ENCODE measurements around the gene CCDC24. TPM values are rescaled to one million over a fixed set of nuclear protein-coding genes. Genes with fewer than 3 reads are reported as not detected.

The CCDC24 gene
- total and polyA plus RNA-seq, 9 of the 15 experiments (the other 6 are each of a cell fraction or from before 2014, with no cell fraction given), result 0.31 to 4.5 (median 1.5) TPM

DNA sequence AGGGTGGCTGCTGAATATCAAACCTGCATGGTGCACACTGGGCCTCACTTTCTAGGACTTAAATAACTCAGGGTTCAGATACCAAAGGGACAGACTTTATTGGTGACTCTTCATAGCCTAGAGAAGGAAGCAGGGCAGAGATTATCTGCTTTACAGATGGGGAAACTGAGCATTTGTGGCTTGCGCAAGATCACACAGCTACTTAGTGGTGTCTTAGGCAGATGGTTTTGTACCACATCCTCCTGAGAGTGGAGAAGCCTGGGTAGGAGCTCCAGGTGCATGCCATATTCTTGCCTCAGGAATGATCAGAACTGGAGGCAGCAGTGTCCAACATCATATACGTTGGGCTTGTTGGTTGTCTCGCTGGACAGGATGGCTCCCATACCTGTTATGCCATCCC is 28.4 kb upstream of the CCDC24 start:
- no peak for DNase-seq (ENCODE audit: extremely low read depth in 1 of 4, low spot score in 3 of 4)
- ChIA-PET POLR2A (interaction anchor here (0.9 to 1.4 kb wide), 2 partner anchors 14 to 77 kb away, joined by 3 to 4 read pairs; no protein-coding TSS in a partner anchor), CTCF (ENCODE audit: low intra/inter-chr PET ratio) (no interaction called here)
- no peak overlapping the region for H3K9ac ChIP-seq (ENCODE audit: insufficient read depth in 1 of 2, low read depth in 2 of 2, low read length in 2 of 2)
- in situ Hi-C loops (cut with MboI) (no loop called here), intact Hi-C loops (cut with micrococcal nuclease) (no loop called here)
- ATAC-seq, result no peak
- no peak for FAIRE-seq
- no peaks in the 10 kb centered on the region for H3K9me3 ChIP-seq (replicated peaks; ENCODE audit: control insufficient read depth, insufficient read depth, low read depth, low read length)
- H3K36me3 ChIP-seq (ENCODE audit: control insufficient read depth, insufficient read depth, low read length), result peaks cover 59% of the 10 kb centered on the region
- no peaks in the 10 kb centered on the region for H3K27me3 ChIP-seq (ENCODE audit: control insufficient read depth in 2 of 2, insufficient read depth in 2 of 2, low read length in 2 of 2)
- H2AFZ ChIP-seq (ENCODE audit: low read depth, low read length), result no peak overlapping the region
- no peaks in the 10 kb centered on the region for H3K79me2 ChIP-seq (ENCODE audit: control insufficient read depth, insufficient read depth, low read length)
- 76% methylated on average over 3 of the region's 3 CpGs for WGBS (ENCODE audit: insufficient coverage, low coverage, missing lambda C conversion rate)
- H3K4me1 ChIP-seq (replicated peaks in 1 of 2; ENCODE audit: control insufficient read depth in 2 of 2, insufficient read depth in 2 of 2, low read length in 2 of 2), result peaks cover 9 to 11% of the 10 kb centered on the region in 2 experiments; a peak in 4 of 5 replicates
- H3K4me2 ChIP-seq (ENCODE audit: insufficient read depth, low read length), result no peak overlapping the region
- H3K4me3 ChIP-seq, result no peak overlapping the region
- H3K9me1 ChIP-seq (ENCODE audit: control insufficient read depth, insufficient read depth, low read length), result no peaks in the 10 kb centered on the region
- H4K20me1 ChIP-seq (replicated peaks; ENCODE audit: control insufficient read depth, insufficient read depth, low read length), result peaks cover 9% of the 10 kb centered on the region; the same call in 1 of the 2 replicates
- H3K27ac ChIP-seq (ENCODE audit: extremely low read depth, low read depth, low read length), result no peak overlapping the region
- BruUV-seq (replicated peaks), result no TSS peak
- peak; percentile 29; the same call in 1 of the 2 replicates for TF ChIP-seq CEBPB (tag; IDR thresholded peaks at IDR 0.05)
- no peak for TF ChIP-seq SMARCC2 (IDR thresholded peaks at IDR 0.05; ENCODE audit: low read depth)

GRCh38 chr1:43963890-43964289 is 27.5 kb upstream of the CCDC24 start:
- H3K27me3 ChIP-seq (ENCODE audit: control insufficient read depth in 2 of 2, insufficient read depth in 2 of 2, low read length in 2 of 2), result no peaks in the 10 kb centered on the region
- H3K4me1 ChIP-seq (replicated peaks in 1 of 2; ENCODE audit: control insufficient read depth in 2 of 2, insufficient read depth in 2 of 2, low read length in 2 of 2), result peaks cover under 1 to 3% of the 10 kb centered on the region in 2 experiments; a peak in 2 of 5 replicates
- H3K9me3 ChIP-seq (replicated peaks; ENCODE audit: control insufficient read depth, insufficient read depth, low read depth, low read length), result no peaks in the 10 kb centered on the region
- H3K79me2 ChIP-seq (ENCODE audit: control insufficient read depth, insufficient read depth, low read length), result no peaks in the 10 kb centered on the region
- FAIRE-seq, result no peak
- no peak overlapping the region for H3K4me2 ChIP-seq (ENCODE audit: insufficient read depth, low read length)
- H3K9ac ChIP-seq (ENCODE audit: insufficient read depth in 1 of 2, low read depth in 2 of 2, low read length in 2 of 2), result no peak overlapping the region
- no TSS peak for BruUV-seq (replicated peaks)
- H3K9me1 ChIP-seq (ENCODE audit: control insufficient read depth, insufficient read depth, low read length), result no peaks in the 10 kb centered on the region
- H3K36me3 ChIP-seq (ENCODE audit: control insufficient read depth, insufficient read depth, low read length), result peaks cover 55% of the 10 kb centered on the region
- H3K27ac ChIP-seq (ENCODE audit: extremely low read depth, low read depth, low read length), result no peak overlapping the region
- ChIA-PET POLR2A (interaction anchor here (1.2 kb wide), 1 partner anchor 9 kb away, joined by 4 read pairs; no protein-coding TSS in a partner anchor), CTCF (ENCODE audit: low intra/inter-chr PET ratio) (no interaction called here)
- no peak overlapping the region for H3K4me3 ChIP-seq
- in situ Hi-C loops (cut with MboI) (no loop called here), intact Hi-C loops (cut with micrococcal nuclease) (no loop called here)
- no peak for ATAC-seq
- H4K20me1 ChIP-seq (replicated peaks; ENCODE audit: control insufficient read depth, insufficient read depth, low read length), result 0 out of 2 replicates have a peak, but pooled peaks cover 3% of the 10 kb centered on the region
- DNase-seq (ENCODE audit: extremely low read depth in 1 of 4, low spot score in 3 of 4), result no peak
- no peak overlapping the region for H2AFZ ChIP-seq (ENCODE audit: low read depth, low read length)
- 70% methylated on average over 5 of the region's 5 CpGs for WGBS (ENCODE audit: insufficient coverage, low coverage, missing lambda C conversion rate)
- TF ChIP-seq, protein P1, sequence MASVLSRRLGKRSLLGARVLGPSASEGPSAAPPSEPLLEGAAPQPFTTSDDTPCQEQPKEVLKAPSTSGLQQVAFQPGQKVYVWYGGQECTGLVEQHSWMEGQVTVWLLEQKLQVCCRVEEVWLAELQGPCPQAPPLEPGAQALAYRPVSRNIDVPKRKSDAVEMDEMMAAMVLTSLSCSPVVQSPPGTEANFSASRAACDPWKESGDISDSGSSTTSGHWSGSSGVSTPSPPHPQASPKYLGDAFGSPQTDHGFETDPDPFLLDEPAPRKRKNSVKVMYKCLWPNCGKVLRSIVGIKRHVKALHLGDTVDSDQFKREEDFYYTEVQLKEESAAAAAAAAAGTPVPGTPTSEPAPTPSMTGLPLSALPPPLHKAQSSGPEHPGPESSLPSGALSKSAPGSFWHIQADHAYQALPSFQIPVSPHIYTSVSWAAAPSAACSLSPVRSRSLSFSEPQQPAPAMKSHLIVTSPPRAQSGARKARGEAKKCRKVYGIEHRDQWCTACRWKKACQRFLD (CRISPR knock-in tag; IDR thresholded peaks at IDR 0.05), result no peak
- TF ChIP-seq TGIF2 (CRISPR knock-in tag; IDR thresholded peaks at IDR 0.05), result no peak
- TF ChIP-seq, protein P2, sequence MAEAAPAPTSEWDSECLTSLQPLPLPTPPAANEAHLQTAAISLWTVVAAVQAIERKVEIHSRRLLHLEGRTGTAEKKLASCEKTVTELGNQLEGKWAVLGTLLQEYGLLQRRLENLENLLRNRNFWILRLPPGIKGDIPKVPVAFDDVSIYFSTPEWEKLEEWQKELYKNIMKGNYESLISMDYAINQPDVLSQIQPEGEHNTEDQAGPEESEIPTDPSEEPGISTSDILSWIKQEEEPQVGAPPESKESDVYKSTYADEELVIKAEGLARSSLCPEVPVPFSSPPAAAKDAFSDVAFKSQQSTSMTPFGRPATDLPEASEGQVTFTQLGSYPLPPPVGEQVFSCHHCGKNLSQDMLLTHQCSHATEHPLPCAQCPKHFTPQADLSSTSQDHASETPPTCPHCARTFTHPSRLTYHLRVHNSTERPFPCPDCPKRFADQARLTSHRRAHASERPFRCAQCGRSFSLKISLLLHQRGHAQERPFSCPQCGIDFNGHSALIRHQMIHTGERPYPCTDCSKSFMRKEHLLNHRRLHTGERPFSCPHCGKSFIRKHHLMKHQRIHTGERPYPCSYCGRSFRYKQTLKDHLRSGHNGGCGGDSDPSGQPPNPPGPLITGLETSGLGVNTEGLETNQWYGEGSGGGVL (CRISPR knock-in tag; IDR thresholded peaks at IDR 0.05), result no peak
- no peak for TF ChIP-seq NCOR1 (IDR thresholded peaks at IDR 0.05)
- TF ChIP-seq SMARCB1 (IDR thresholded peaks at IDR 0.05; ENCODE audit: insufficient read length, low read depth), result no peak
- no peak for TF ChIP-seq XRCC3 (IDR thresholded peaks at IDR 0.05)
- TF ChIP-seq THRAP3 (IDR thresholded peaks at IDR 0.05; ENCODE audit: borderline replicate concordance), result no peak
- TF ChIP-seq PCBP1 (IDR thresholded peaks at IDR 0.05; ENCODE audit: low read depth, low read length, poor library complexity, severe bottlenecking), result no peak
- TF ChIP-seq ELK3 (CRISPR knock-in tag; IDR thresholded peaks at IDR 0.05), result no peak
